HEK293 (cell line): ENCODE results near the gene PAQR5.
A peak's percentile ranks its signal among the peaks of the same experiment; 100 is the strongest.

Experiments used
- ZNF121 ChIP-seq: fragments of 450-650 bp; formaldehyde crosslinking; IDR thresholded peaks from 2 replicates; pipeline ENCODE4 v1.5.1; 2016; ENCODE audit warnings: missing biosample characterization, missing genetic modification characterization
- ZNF658 ChIP-seq: fragments of 450-650 bp; formaldehyde crosslinking; IDR thresholded peaks from 2 replicates; pipeline ENCODE4; 2016; ENCODE audit warnings: missing biosample characterization, missing genetic modification characterization
- TF ChIP-seq, protein P1 (sequence below): fragments of 450-650 bp; formaldehyde crosslinking; IDR thresholded peaks from 2 replicates; pipeline ENCODE4 v1.5.1; 2016; ENCODE audit warnings: missing biosample characterization, missing genetic modification characterization

GRCh38 chr15:69414701-69415167 lies 116.0 kb downstream of the PAQR5 start:
- TF ChIP-seq, protein P1, sequence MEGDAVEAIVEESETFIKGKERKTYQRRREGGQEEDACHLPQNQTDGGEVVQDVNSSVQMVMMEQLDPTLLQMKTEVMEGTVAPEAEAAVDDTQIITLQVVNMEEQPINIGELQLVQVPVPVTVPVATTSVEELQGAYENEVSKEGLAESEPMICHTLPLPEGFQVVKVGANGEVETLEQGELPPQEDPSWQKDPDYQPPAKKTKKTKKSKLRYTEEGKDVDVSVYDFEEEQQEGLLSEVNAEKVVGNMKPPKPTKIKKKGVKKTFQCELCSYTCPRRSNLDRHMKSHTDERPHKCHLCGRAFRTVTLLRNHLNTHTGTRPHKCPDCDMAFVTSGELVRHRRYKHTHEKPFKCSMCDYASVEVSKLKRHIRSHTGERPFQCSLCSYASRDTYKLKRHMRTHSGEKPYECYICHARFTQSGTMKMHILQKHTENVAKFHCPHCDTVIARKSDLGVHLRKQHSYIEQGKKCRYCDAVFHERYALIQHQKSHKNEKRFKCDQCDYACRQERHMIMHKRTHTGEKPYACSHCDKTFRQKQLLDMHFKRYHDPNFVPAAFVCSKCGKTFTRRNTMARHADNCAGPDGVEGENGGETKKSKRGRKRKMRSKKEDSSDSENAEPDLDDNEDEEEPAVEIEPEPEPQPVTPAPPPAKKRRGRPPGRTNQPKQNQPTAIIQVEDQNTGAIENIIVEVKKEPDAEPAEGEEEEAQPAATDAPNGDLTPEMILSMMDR (tag by site-specific recombination), result no peak
- no peak for TF ChIP-seq ZNF658 (tag by site-specific recombination)
- 0 out of 2 replicates have a peak, but pooled peaks have one; percentile 34 for TF ChIP-seq ZNF121 (tag by site-specific recombination)
